T-helper 17 cell (primary cell): ENCODE results near the gene TRIM56. TPM values are rescaled to one million over a fixed set of nuclear protein-coding genes. Genes with fewer than 3 reads are reported as not detected.
"Not testable (repeated sequence)": the region's sequence is repeated elsewhere in the genome, so short reads cannot be mapped to it uniquely, and the experiment has no call there.

Experiments used
- ATAC-seq: fragments of 150-1000 bp; cut with Tn5 transposase; 2 replicates; pipeline ENCODE4 v1.10.0; 2021; ENCODE audit warnings: mild to moderate bottlenecking, moderate library complexity
- DNase-seq, 3 donors: peaks; one replicate each; pipeline versions ENCODE4 v3.0.0 to v3.0.0-alpha.2; 2020 to 2021
- H3K9me3 ChIP-seq: one replicate; pipeline ENCODE4 v1.7.0; 2013; ENCODE audit warnings: low read length, mild to moderate bottlenecking; ENCODE audit not compliant: control insufficient read depth, poor library complexity, severe bottlenecking
- H3K27ac Mint-ChIP-seq: one replicate; pipeline ENCODE4 v1.8.0; 2022; ENCODE audit warnings: mild to moderate bottlenecking, moderate library complexity, mixed read lengths
- H3K27me3 Mint-ChIP-seq: one replicate; pipeline ENCODE4 v1.8.0; 2022; ENCODE audit warnings: mixed read lengths
- H3K36me3 Mint-ChIP-seq: one replicate; pipeline ENCODE4 v1.8.0; 2022; ENCODE audit warnings: low read depth, mixed read lengths
- H3K4me1 Mint-ChIP-seq: one replicate; pipeline ENCODE4 v1.8.0; 2022; ENCODE audit warnings: mild to moderate bottlenecking, mixed read lengths
- H3K4me3 Mint-ChIP-seq: one replicate; pipeline ENCODE4 v1.8.0; 2022; ENCODE audit warnings: mild to moderate bottlenecking, moderate library complexity, mixed read lengths
- total RNA-seq, 4 donors: library from RNA in 2 of 4; stranded (reverse) in 2 of 4; gene quantifications; one replicate each; pipeline ENCODE4 v1.2.3 and lab custom pipeline; 2022 to 2026

The TRIM56 gene
- total RNA-seq, 2 donors from 2014 or later, result 38.4 to 46.6 TPM

GRCh38 chr7:101109368-101109767 is 24.1 kb downstream of the TRIM56 start:
- H3K36me3 Mint-ChIP-seq, result no peaks in the 10 kb centered on the region
- no peaks in the 10 kb centered on the region for H3K9me3 ChIP-seq
- peaks cover 19% of the 10 kb centered on the region for H3K27me3 Mint-ChIP-seq
- ATAC-seq (no peak), DNase-seq (no peak)
- H3K27ac Mint-ChIP-seq, result peak overlapping the region; percentile 41
- no peaks in the 10 kb centered on the region for H3K4me1 Mint-ChIP-seq
- H3K4me3 Mint-ChIP-seq, result no peak overlapping the region

GRCh38 chr7:101111261-101111660 is 26.0 kb downstream of the TRIM56 start:
- DNase-seq (no peak), ATAC-seq (no peak)
- Mint-ChIP-seq H3K27me3 (peaks cover 11% of the 10 kb centered on the region), H3K36me3 (no peaks in the 10 kb centered on the region), H3K4me1 (no peaks in the 10 kb centered on the region), H3K27ac (no peak overlapping the region), H3K4me3 (no peak overlapping the region)
- H3K9me3 ChIP-seq, result no peaks in the 10 kb centered on the region

GRCh38 chr7:101112233-101112632 is 27.0 kb downstream of the TRIM56 start:
- DNase-seq (no peak), ATAC-seq (no peak)
- Mint-ChIP-seq H3K36me3 (no peaks in the 10 kb centered on the region), H3K4me1 (no peaks in the 10 kb centered on the region), H3K4me3 (no peak overlapping the region), H3K27ac (no peak overlapping the region), H3K27me3 (peaks cover 11% of the 10 kb centered on the region)
- H3K9me3 ChIP-seq, result no peaks in the 10 kb centered on the region

DNA sequence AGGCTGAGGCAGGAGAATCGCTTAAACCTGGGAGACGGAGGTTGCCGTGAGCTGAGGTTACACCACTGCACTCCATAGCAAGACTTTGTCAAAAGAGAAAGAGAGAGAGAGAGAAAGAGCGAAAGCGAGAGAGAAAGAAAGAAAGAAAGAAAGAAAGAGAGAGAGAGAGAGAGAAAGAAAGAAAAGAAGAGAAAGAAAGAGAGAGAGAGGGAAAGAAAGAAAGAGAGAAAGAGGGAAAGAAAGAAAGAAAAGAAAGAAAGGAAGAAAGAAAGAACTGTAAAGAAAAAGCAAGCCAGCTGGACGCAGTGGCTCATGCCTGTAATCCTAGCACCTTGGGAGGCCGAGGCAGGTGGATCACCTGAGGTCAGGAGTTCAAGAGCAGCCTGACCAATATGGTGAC is 27.9 kb downstream of the TRIM56 start:
- not testable (repeated sequence) for H3K4me3 Mint-ChIP-seq, H3K9me3 ChIP-seq, DNase-seq, H3K36me3 Mint-ChIP-seq, H3K4me1 Mint-ChIP-seq, H3K27ac Mint-ChIP-seq, ATAC-seq
- H3K27me3 Mint-ChIP-seq, result peaks cover 11% of the 10 kb centered on the region

DNA sequence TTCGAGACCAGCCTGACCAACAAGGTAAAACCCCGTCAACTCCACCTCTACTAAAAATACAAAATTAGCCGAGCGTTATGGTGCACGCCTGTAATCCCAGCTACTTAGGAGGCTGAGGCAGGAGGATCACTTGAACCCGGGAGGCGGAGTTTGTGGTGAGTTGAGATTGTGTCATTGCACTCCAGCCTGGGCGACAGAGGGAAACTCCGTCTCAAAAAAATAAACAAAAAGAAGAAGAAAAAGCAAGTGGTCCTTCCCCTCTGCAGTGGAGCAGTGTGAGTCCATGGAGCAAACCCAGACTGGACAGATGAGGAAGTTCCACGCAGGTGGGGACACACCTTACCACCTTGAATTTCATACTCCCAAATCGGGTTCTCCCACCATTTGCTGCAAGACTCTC is 28.6 kb downstream of the TRIM56 start:
- H3K4me1 Mint-ChIP-seq, result no peaks in the 10 kb centered on the region
- no peak overlapping the region for H3K4me3 Mint-ChIP-seq
- H3K27me3 Mint-ChIP-seq, result peaks cover 7% of the 10 kb centered on the region
- no peaks in the 10 kb centered on the region for H3K36me3 Mint-ChIP-seq
- no peaks in the 10 kb centered on the region for H3K9me3 ChIP-seq
- ATAC-seq (no peak), DNase-seq (no peak)
- no peak overlapping the region for H3K27ac Mint-ChIP-seq

GRCh38 chr7:101114492-101114891 is 29.2 kb downstream of the TRIM56 start:
- DNase-seq, result no peak
- Mint-ChIP-seq H3K36me3 (no peaks in the 10 kb centered on the region), H3K27me3 (peaks cover 2% of the 10 kb centered on the region), H3K4me1 (no peaks in the 10 kb centered on the region), H3K27ac (no peak overlapping the region), H3K4me3 (no peak overlapping the region)
- no peak for ATAC-seq
- H3K9me3 ChIP-seq, result no peaks in the 10 kb centered on the region

DNA sequence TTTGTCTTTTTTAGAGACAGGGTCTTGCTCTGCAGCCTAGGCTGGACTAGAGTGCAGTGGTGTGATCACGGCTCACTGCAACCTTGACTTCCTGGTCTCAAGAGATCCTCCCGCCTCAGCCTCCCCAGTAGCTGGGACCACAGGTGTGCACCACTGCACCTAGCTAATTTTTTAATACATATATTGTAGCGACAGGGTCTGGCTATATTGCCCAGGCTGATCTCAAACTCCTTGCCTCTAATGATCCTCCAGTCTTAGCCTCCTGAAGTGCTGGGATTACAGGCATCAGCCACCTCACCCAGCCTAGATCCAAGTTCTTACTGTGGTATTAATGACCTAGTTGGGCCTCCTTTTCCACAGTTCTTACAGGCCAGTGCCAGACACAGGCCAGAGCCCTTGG is 29.9 kb downstream of the TRIM56 start:
- H3K4me3 Mint-ChIP-seq, result no peak overlapping the region
- no peak overlapping the region for H3K27ac Mint-ChIP-seq
- ATAC-seq, result no peak
- H3K9me3 ChIP-seq, result no peaks in the 10 kb centered on the region
- H3K4me1 Mint-ChIP-seq, result no peaks in the 10 kb centered on the region
- H3K27me3 Mint-ChIP-seq, result peaks cover 7% of the 10 kb centered on the region
- no peak for DNase-seq
- no peaks in the 10 kb centered on the region for H3K36me3 Mint-ChIP-seq

DNA sequence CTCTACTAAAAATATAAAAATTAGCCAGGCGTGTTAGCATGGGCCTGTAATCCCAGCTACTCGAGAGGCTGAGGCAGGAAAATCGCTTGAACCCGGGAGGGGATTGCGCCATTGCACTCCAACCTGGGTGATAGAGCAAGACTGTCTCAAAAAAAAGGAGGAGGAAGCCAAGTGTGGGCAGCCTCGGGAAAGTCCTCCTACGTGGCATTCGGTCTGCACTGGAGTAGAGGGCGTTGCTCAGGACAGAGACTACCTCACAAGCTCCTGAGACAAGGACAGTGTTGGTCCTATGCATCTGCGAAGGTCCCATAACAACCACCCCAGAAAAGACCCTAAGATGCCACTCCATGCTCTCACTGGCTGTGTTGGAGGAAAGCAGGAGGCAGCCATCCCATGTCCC is 31.6 kb downstream of the TRIM56 start:
- peaks cover under 1% of the 10 kb centered on the region for H3K4me1 Mint-ChIP-seq
- ATAC-seq (no peak), DNase-seq (no peak)
- H3K27ac Mint-ChIP-seq, result no peak overlapping the region
- peaks cover 21% of the 10 kb centered on the region for H3K27me3 Mint-ChIP-seq
- H3K36me3 Mint-ChIP-seq, result peaks cover 3% of the 10 kb centered on the region
- no peak overlapping the region for H3K4me3 Mint-ChIP-seq
- H3K9me3 ChIP-seq, result no peaks in the 10 kb centered on the region

DNA sequence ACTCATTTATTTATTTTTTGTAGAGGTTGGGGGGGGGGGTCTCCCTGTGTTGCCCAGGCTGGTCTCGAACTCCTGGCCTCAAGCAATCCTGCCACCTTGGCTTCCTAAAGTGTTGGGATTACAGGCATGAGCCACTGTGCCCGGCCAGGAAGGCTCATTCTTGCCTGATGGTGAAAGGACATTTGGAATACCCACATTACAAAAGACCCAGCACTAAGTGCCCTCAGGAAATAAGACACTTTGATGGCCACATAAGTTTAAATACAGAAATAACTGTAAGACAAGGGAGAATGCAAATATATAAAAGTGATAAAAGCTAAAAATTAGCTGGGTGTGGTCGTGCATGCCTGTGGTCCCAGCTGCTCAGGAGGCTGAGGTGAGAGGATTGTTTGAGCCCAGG is 33.6 kb downstream of the TRIM56 start:
- Mint-ChIP-seq H3K27ac (no peak overlapping the region), H3K27me3 (peaks cover 40% of the 10 kb centered on the region), H3K4me3 (no peak overlapping the region), H3K36me3 (peaks cover 6% of the 10 kb centered on the region), H3K4me1 (peaks cover 8% of the 10 kb centered on the region)
- ATAC-seq, result no peak
- H3K9me3 ChIP-seq, result no peaks in the 10 kb centered on the region
- no peak for DNase-seq

DNA sequence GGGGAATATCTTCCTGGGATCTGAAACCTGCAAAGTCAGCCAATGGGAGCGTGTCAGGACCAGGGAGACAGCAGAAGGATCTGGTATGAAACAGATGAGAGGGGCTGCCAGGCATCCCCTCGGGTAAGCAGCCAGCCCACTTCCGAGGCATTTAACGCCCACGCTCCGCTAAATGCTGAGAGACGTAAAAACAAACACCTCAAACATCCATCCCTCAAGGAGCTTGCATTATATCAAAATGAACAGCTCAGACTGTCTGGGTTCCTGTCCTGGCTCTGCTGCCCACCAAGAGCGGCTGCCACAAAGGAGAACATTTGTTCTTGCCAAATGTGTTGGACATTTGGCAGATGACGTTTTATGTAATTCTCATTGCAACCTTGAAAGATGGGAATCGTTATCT is 34.6 kb downstream of the TRIM56 start:
- no peak overlapping the region for H3K27ac Mint-ChIP-seq
- DNase-seq, result no peak
- H3K36me3 Mint-ChIP-seq, result peaks cover 6% of the 10 kb centered on the region
- no peak for ATAC-seq
- H3K4me3 Mint-ChIP-seq, result no peak overlapping the region
- H3K9me3 ChIP-seq, result no peaks in the 10 kb centered on the region
- H3K4me1 Mint-ChIP-seq, result peaks cover 11% of the 10 kb centered on the region
- peaks cover 47% of the 10 kb centered on the region for H3K27me3 Mint-ChIP-seq

DNA sequence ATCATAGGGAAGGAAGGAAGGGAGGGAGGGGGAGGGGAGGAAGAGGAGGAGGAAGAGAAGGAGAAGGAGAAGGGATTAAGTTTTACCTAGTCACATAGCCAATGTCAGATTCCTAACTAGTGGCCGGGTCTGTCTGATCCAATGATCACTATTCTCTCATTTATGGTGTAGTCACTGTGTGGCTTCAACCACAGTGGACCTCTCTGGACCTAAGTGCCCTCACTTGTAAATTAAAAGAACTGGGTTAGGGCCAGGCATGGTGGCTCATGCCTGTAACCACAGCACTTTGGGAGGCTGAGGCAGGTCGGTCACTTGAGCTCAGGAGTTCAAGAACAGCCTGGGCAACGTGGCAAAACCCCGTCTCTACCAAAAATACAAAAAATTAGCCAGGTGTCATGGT is 35.0 kb downstream of the TRIM56 start:
- Mint-ChIP-seq H3K36me3 (peaks cover 6% of the 10 kb centered on the region), H3K4me3 (no peak overlapping the region), H3K27ac (no peak overlapping the region), H3K27me3 (peaks cover 51% of the 10 kb centered on the region), H3K4me1 (peaks cover 13% of the 10 kb centered on the region)
- no peak for DNase-seq
- ATAC-seq, result no peak
- no peaks in the 10 kb centered on the region for H3K9me3 ChIP-seq

DNA sequence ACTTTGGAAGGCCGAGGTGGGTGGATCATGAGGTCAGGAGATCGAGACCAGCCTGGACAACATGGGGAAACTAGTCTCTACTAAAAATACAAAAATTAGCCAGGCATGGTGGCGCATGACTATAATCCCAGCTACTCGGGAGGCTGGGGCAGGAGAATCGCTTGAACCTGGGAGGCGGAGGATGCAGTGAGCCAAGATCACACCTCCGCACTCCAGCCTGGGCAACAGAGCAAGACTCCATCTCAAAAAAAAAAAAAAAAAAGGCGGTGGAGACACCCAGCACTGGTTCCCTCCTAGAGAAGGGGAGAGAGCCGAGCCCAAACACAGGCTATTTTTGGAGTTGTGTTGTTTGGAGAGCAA is 36.3 kb downstream of the TRIM56 start:
- ATAC-seq, H3K4me3 Mint-ChIP-seq, DNase-seq, H3K36me3 Mint-ChIP-seq, H3K9me3 ChIP-seq, H3K27ac Mint-ChIP-seq: not testable (repeated sequence)
- H3K4me1 Mint-ChIP-seq, result peaks cover 18% of the 10 kb centered on the region
- peaks cover 63% of the 10 kb centered on the region for H3K27me3 Mint-ChIP-seq

GRCh38 chr7:101121991-101122932 is 37.0 kb downstream of the TRIM56 start:
- no peak overlapping the region for H3K27ac Mint-ChIP-seq
- peaks cover 9% of the 10 kb centered on the region for H3K36me3 Mint-ChIP-seq
- no peak for ATAC-seq
- H3K4me1 Mint-ChIP-seq, result peaks cover 25% of the 10 kb centered on the region
- peaks cover 69% of the 10 kb centered on the region for H3K27me3 Mint-ChIP-seq
- no peak for DNase-seq
- no peaks in the 10 kb centered on the region for H3K9me3 ChIP-seq
- peak overlapping the region; percentile 19 for H3K4me3 Mint-ChIP-seq
